Peyer's patch (tissue), 4 donors: ENCODE measurements around the gene PREP. TPM values are rescaled to one million over a fixed set of nuclear protein-coding genes. Genes with fewer than 3 reads are reported as not detected.

ENCODE experiments used
- DNase-seq, 3 donors: peaks; one replicate each; pipeline ENCODE4 v3.0.0-alpha.2; 2017 to 2019
- H3K27ac ChIP-seq, 4 donors: fragments of 200-600 bp; sonication (generic); one replicate each; pipeline ENCODE4 v1.5.1; 2016 to 2019
- H3K27me3 ChIP-seq, 2 donors: fragments of 200-600 bp; sonication (generic); one replicate each; pipeline ENCODE4 v1.5.1; 2019
- H3K36me3 ChIP-seq, 3 donors: fragments of 200-600 bp; sonication (generic); one replicate each; pipeline ENCODE4 v1.5.1; 2016 to 2019
- H3K4me1 ChIP-seq, 4 donors: fragments of 200-600 bp; sonication (generic); one replicate each; pipeline ENCODE4 v1.5.1; 2016 to 2019
- H3K4me3 ChIP-seq, 4 donors: fragments of 200-600 bp; sonication (generic); 1 replicate in 3 of 4; 2 replicates in 1 of 4; pipeline ENCODE4 v1.5.1; 2016 to 2019; ENCODE audit warnings: mild to moderate bottlenecking in 1 of 4
- H3K9me3 ChIP-seq, 4 donors: fragments of 200-600 bp; sonication (generic); one replicate each; pipeline ENCODE4 v1.5.1; 2016 to 2019; ENCODE audit warnings: mild to moderate bottlenecking in 1 of 4
- CTCF ChIP-seq, 6 experiments: fragments of 450-650 bp in 4 of 6; fragments of 200-600 bp in 2 of 6; sonication (generic) in 1 of 6; IDR thresholded peaks; one replicate each; pipeline ENCODE4 v1.5.1; 2017 to 2019; ENCODE audit warnings: antibody characterized with exemption in 6 of 6, mild to moderate bottlenecking in 3 of 6, moderate library complexity in 1 of 6
- POLR2A ChIP-seq, 2 donors: fragments of 450-650 bp; IDR thresholded peaks; one replicate each; pipeline ENCODE4 v1.5.1; 2017; ENCODE audit warnings: antibody characterized with exemption in 2 of 2, mild to moderate bottlenecking in 2 of 2, moderate library complexity in 2 of 2
- total RNA-seq, 4 donors: library from RNA; depleted of rRNA; stranded (reverse); fragments of >200 nt; gene quantifications; one replicate each; pipeline ENCODE4 v1.1.0, GENCODE V29; 2016

The PREP gene
- total RNA-seq, 4 donors from 2014 or later = 47.0 to 69.6 (median 54.8) TPM

GRCh38 chr6:105305521-105305920 lies 97.4 kb downstream of the PREP start:
- Histone ChIP-seq H3K4me1 (no peaks in the 10 kb centered on the region), H3K4me3 (no peak overlapping the region), H3K36me3 (peaks cover 0 to 20% (median 0%) of the 10 kb centered on the region in 3 donors), H3K9me3 (no peaks in the 10 kb centered on the region), H3K27ac (no peak overlapping the region), H3K27me3 (no peaks in the 10 kb centered on the region)
- no peak for TF ChIP-seq POLR2A (IDR thresholded peaks at IDR 0.05)
- TF ChIP-seq CTCF (IDR thresholded peaks at IDR 0.05) = no peak
- DNase-seq = no peak

- Histone ChIP-seq H3K27ac (no peak overlapping the region), H3K36me3 (peaks cover 0 to 20% (median 0%) of the 10 kb centered on the region in 3 donors), H3K4me3 (no peak overlapping the region), H3K27me3 (no peaks in the 10 kb centered on the region), H3K4me1 (no peaks in the 10 kb centered on the region), H3K9me3 (no peaks in the 10 kb centered on the region)
- no peak for DNase-seq
- TF ChIP-seq POLR2A (IDR thresholded peaks at IDR 0.05) (no peak), CTCF (IDR thresholded peaks at IDR 0.05) (no peak)
These were observed 98.1 kb downstream of the PREP start for GRCh38 chr6:105304825-105305224.

- no peak for TF ChIP-seq CTCF (IDR thresholded peaks at IDR 0.05)
- no peak overlapping the region for H3K4me3 ChIP-seq
- no peaks in the 10 kb centered on the region for H3K4me1 ChIP-seq
- DNase-seq = no peak
- no peak overlapping the region for H3K27ac ChIP-seq
- peaks cover 0 to 20% (median 0%) of the 10 kb centered on the region in 3 donors for H3K36me3 ChIP-seq
- no peaks in the 10 kb centered on the region for H3K27me3 ChIP-seq
- H3K9me3 ChIP-seq = no peaks in the 10 kb centered on the region
These were observed 98.5 kb downstream of the PREP start for GRCh38 chr6:105304366-105304765.

- TF ChIP-seq CTCF (IDR thresholded peaks at IDR 0.05) (no peak), POLR2A (IDR thresholded peaks at IDR 0.05) (no peak)
- H3K9me3 ChIP-seq = no peaks in the 10 kb centered on the region
These were observed 100.2 kb downstream of the PREP start for GRCh38 chr6:105302617-105303128.

GRCh38 chr6:105301756-105302616 lies 100.9 kb downstream of the PREP start:
- Histone ChIP-seq H3K4me1 (no peaks in the 10 kb centered on the region), H3K27me3 (no peaks in the 10 kb centered on the region), H3K9me3 (no peaks in the 10 kb centered on the region), H3K36me3 (peaks cover 0 to 29% (median 0%) of the 10 kb centered on the region in 3 donors), H3K4me3 (no peak overlapping the region), H3K27ac (no peak overlapping the region)
- TF ChIP-seq CTCF (IDR thresholded peaks at IDR 0.05) = no peak
- no peak for TF ChIP-seq POLR2A (IDR thresholded peaks at IDR 0.05)
- DNase-seq = no peak

More at GRCh38 chr6:105302617-105303128, 100.2 kb downstream of the PREP start:
- Histone ChIP-seq H3K27me3 (no peaks in the 10 kb centered on the region), H3K4me1 (no peaks in the 10 kb centered on the region), H3K4me3 (no peak overlapping the region), H3K27ac (no peak overlapping the region), H3K36me3 (peaks cover 0 to 26% (median 0%) of the 10 kb centered on the region in 3 donors)
- DNase-seq = no peak
